Glomerular endothelial cell (primary cell): ENCODE measurements around the gene TEX53. TPM values are rescaled to one million over a fixed set of nuclear protein-coding genes. Genes with fewer than 3 reads are reported as not detected.

Source experiments
- DNase-seq: peaks from one replicate; pipeline ENCODE4 v3.0.0-alpha.2; 2011; ENCODE audit warnings: low read depth, low spot score; ENCODE audit errors: extremely low read depth
- total RNA-seq: library from RNA; depleted of rRNA; stranded (reverse); fragments of >200 nt; gene quantifications from 2 replicates; pipeline ENCODE4 v1.2.3, GENCODE V29; 2015

TEX53 gene
- total RNA-seq, 1 donor from 2014 or later: not detected

DNA sequence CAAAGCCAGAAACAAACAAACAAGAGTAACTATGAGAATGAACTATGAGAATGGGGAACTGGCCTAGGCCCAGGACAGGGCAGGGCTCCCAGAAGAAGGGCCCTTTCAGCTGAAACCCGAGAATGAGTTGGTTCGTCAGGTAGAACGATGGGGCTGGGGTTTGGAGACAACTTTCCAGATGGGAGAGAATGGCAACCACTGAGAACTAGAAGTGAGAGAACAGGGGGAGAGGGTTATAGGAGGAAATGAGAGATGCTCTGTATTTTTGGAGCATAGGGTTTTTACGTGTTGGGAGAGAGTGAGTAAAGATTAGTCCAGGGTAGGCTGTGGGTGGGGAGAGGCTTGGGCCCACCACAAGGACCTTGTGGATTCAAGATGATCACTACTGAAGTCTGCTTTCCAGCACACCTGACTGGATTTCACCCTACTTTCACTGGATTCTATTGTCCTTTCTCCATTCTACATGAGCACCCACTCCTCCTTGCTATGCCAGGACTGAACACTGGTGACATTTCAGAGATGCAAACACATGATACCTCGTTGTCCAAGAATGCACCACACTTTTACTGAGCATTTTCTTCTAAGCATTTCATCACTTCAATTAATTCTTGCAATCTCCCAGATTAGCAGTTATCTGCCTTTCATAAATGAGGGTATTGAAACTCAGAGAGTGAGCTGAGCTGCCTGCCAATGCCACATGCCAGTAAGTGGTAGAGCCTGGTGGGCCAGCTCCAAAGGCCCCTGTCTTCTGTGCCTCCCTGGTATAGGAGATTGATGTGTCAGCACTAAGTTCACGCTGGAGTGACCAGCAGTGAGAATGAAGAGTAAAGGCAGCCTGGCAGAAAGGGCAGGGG lies 49.7 kb downstream of the TEX53 start:
- no peak for DNase-seq

- no peak for DNase-seq
Observed at GRCh38 chr9:114606597-114607207, 50.9 kb downstream of the TEX53 start.

Other genes starting within 250 kb of the TEX53 start
- gene WHRN, start 152.3 kb downstream of the TEX53 start, total RNA-seq: 0.68 and 1.9 TPM in 2 replicates
- 146 and 156 TPM in 2 replicates for gene ATP6V1G1, start 70.0 kb downstream of the TEX53 start, total RNA-seq
- 4.1 and 5.3 TPM in 2 replicates for gene TMEM268, start 46.5 kb downstream of the TEX53 start, total RNA-seq
- gene TEX48, start 24.4 kb upstream of the TEX53 start, total RNA-seq: not detected in 2 replicates
- 48.1 and 54.9 TPM in 2 replicates for gene TNFSF15, start 148.2 kb upstream of the TEX53 start, total RNA-seq